PC-3 (cell line): ENCODE results near the gene SNCAIP.

ENCODE experiments used
- EZH2 ChIP-seq: fragments of 300-600 bp; sonication (generic); IDR thresholded peaks from one replicate; pipeline ENCODE4 v1.6.1; 2017; ENCODE audit warnings: antibody characterized with exemption, mild to moderate bottlenecking, low read length; ENCODE audit not compliant: unreplicated experiment
- EZH2phosphoT487 ChIP-seq: fragments of 300-600 bp; sonication (generic); IDR thresholded peaks from 2 replicates; pipeline ENCODE4 v1.6.1; 2018; ENCODE audit warnings: mild to moderate bottlenecking, antibody characterized with exemption, low read length, borderline replicate concordance
- TF ChIP-seq, protein P1 (sequence below): fragments of 300-600 bp; sonication (generic); conservative IDR thresholded peaks from 2 replicates; pipeline ENCODE4 v1.5.1; 2017; ENCODE audit warnings: antibody characterized with exemption, low read depth, mild to moderate bottlenecking, low read length

DNA sequence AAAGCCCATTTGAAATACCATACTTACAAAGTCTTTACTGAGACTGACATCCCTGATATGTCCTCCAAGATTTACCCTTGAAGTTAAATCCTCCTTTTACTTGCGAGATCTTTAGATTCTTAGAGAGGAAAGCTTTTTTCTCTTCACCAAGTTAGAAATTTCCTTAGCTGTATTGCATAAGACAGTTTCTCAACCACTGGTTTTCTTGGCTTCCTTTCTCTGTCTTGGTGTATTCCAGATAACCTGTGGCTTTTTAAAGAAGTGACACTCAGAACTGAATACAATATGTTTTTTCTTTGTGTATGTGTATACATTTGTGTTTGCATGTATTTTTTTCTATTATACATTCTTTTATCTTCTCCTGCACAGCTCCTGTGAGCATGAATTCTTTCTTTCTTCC, 65.0 kb downstream of the SNCAIP start:
- TF ChIP-seq EZH2phosphoT487 = no peak
- TF ChIP-seq, protein P1, sequence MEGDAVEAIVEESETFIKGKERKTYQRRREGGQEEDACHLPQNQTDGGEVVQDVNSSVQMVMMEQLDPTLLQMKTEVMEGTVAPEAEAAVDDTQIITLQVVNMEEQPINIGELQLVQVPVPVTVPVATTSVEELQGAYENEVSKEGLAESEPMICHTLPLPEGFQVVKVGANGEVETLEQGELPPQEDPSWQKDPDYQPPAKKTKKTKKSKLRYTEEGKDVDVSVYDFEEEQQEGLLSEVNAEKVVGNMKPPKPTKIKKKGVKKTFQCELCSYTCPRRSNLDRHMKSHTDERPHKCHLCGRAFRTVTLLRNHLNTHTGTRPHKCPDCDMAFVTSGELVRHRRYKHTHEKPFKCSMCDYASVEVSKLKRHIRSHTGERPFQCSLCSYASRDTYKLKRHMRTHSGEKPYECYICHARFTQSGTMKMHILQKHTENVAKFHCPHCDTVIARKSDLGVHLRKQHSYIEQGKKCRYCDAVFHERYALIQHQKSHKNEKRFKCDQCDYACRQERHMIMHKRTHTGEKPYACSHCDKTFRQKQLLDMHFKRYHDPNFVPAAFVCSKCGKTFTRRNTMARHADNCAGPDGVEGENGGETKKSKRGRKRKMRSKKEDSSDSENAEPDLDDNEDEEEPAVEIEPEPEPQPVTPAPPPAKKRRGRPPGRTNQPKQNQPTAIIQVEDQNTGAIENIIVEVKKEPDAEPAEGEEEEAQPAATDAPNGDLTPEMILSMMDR = no peak
- TF ChIP-seq EZH2 = no peak
